T-helper 1 cell treated with Interleukin-12 subunit alpha and Interleukin-12 subunit beta and Interleukin-4 antibody, amounts not matched to agents 30 μg/mL and 1 μg/mL, for 36 hours (primary cell): ENCODE data around the gene WNK2.

ENCODE experiments used
- H3K27ac Mint-ChIP-seq: one replicate; pipeline ENCODE4 v1.8.0; 2021; ENCODE audit warnings: mild to moderate bottlenecking, mixed read lengths
- H3K27me3 Mint-ChIP-seq: one replicate; pipeline ENCODE4 v1.8.0; 2021; ENCODE audit warnings: low read depth, mixed read lengths
- H3K36me3 Mint-ChIP-seq: one replicate; pipeline ENCODE4 v1.8.0; 2021; ENCODE audit warnings: low read depth, mixed read lengths
- H3K4me1 Mint-ChIP-seq: one replicate; pipeline ENCODE4 v1.8.0; 2021; ENCODE audit warnings: low read depth, mixed read lengths
- H3K4me3 Mint-ChIP-seq: one replicate; pipeline ENCODE4 v1.8.0; 2021; ENCODE audit warnings: mild to moderate bottlenecking, moderate library complexity, mixed read lengths
- H3K9me3 Mint-ChIP-seq: one replicate; pipeline ENCODE4 v1.8.0; 2021; ENCODE audit warnings: mixed read lengths

Gene WNK2

DNA sequence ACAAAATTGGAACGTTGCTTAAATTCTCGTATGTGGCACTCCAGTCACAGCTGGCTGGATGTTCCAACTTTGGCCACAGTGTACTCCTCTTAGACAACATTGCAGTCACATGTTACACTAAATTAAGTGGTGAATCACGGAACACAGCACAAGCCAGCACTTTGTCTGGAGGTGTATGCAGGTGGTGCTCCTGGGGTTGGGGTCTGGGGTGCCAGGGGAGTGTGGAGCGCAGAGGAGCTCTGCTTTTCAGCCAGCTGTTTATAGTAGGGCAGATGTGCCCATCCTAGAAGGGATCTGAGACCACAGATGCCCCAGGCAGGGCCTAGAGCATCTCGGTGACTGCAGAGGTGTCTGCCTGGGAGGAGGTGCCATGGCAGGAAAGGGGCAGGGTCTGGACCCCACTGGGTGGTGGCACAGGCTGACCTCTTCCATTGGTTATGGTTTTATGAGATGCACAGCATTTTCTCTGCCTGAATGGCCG is 82.6 kb downstream of the WNK2 start:
- H3K27ac Mint-ChIP-seq, result no peak overlapping the region
- H3K4me1 Mint-ChIP-seq, result peaks cover 11% of the 10 kb centered on the region
- no peaks in the 10 kb centered on the region for H3K36me3 Mint-ChIP-seq
- no peak overlapping the region for H3K4me3 Mint-ChIP-seq
- H3K27me3 Mint-ChIP-seq, result no peaks in the 10 kb centered on the region
- H3K9me3 Mint-ChIP-seq, result peaks cover 5% of the 10 kb centered on the region

- Mint-ChIP-seq H3K4me1 (peaks cover 11% of the 10 kb centered on the region), H3K9me3 (peaks cover 9% of the 10 kb centered on the region), H3K36me3 (no peaks in the 10 kb centered on the region), H3K27me3 (peaks cover 4% of the 10 kb centered on the region), H3K27ac (no peak overlapping the region), H3K4me3 (no peak overlapping the region)
These were observed 83.2 kb downstream of the WNK2 start for GRCh38 chr9:93267091-93267541.

DNA sequence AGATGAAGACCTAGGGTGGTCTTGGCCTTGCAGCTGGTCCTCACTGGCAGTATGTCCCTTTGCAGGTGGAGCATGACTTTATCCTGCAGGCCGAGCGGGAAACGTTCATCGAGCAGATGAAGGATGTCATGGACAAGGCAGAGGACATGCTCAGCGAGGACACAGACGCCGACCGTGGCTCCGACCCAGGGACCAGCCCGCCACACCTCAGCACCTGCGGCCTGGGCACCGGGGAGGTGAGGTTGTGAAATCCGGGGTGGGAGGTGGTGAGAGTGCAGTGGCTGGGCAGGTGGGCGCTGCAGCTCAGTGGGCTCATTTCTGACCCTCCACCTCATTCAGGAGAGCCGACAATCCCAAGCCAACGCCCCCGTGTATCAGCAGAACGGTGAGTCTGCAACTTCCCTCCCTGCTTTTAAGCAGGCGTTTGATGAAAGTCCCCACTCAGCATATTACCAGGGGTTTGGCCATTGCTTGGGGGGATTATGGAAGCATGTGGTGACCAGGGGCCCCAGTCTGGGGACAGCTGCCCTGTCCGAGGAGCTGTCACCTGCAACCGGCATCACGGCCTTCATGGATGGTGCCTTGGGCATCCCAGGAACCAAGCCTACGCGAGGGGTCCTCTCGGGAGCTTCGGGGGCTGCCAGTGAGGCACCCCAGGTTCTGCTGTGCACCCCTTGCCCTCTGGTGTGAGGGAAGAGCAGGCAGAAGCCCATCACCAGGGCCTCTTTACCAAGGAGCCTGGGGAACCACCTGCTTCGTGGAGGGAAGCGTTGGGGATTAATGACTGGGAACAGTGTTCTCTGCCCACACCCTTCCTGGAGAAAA is 84.0 kb downstream of the WNK2 start:
- Mint-ChIP-seq H3K4me3 (no peak overlapping the region), H3K27ac (no peak overlapping the region), H3K36me3 (no peaks in the 10 kb centered on the region), H3K27me3 (peaks cover 4% of the 10 kb centered on the region), H3K4me1 (peaks cover 11% of the 10 kb centered on the region), H3K9me3 (peaks cover 9% of the 10 kb centered on the region)

GRCh38 chr9:93268551-93269314 is 84.8 kb downstream of the WNK2 start:
- no peak overlapping the region for H3K4me3 Mint-ChIP-seq
- H3K36me3 Mint-ChIP-seq, result no peaks in the 10 kb centered on the region
- H3K27me3 Mint-ChIP-seq, result peaks cover 4% of the 10 kb centered on the region
- H3K9me3 Mint-ChIP-seq, result peaks cover 9% of the 10 kb centered on the region
- peaks cover 11% of the 10 kb centered on the region for H3K4me1 Mint-ChIP-seq
- H3K27ac Mint-ChIP-seq, result no peak overlapping the region

GRCh38 chr9:93270976-93271375 is 87.0 kb downstream of the WNK2 start:
- no peak overlapping the region for H3K4me3 Mint-ChIP-seq
- no peaks in the 10 kb centered on the region for H3K36me3 Mint-ChIP-seq
- peaks cover 16% of the 10 kb centered on the region for H3K27me3 Mint-ChIP-seq
- H3K27ac Mint-ChIP-seq, result no peak overlapping the region
- peaks cover 11% of the 10 kb centered on the region for H3K4me1 Mint-ChIP-seq
- peaks cover 9% of the 10 kb centered on the region for H3K9me3 Mint-ChIP-seq

- Mint-ChIP-seq H3K4me3 (no peak overlapping the region), H3K27ac (no peak overlapping the region), H3K4me1 (no peaks in the 10 kb centered on the region), H3K27me3 (peaks cover 63% of the 10 kb centered on the region), H3K9me3 (peaks cover 2% of the 10 kb centered on the region), H3K36me3 (peaks cover 1% of the 10 kb centered on the region)
These were observed 93.0 kb downstream of the WNK2 start for GRCh38 chr9:93276973-93277372.

DNA sequence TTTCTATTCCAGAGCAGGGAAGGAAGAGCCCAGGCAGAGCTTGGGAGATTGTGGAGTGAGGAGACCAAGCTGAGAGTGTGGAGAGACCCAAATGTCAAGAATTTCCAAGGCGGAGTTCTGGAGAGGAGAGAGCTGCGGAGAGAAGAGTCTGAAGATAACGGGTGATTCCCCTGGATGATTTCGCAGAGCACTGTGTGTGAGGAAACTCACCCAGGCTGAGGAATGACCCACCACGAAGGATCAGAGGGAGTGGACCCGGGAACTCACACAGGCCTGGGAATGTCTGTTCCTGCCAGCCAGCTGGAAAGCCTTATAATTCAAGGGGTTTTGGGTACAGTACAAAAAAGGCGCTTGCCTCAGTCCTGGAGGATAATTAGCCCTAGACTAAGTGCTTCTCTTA is 94.2 kb downstream of the WNK2 start:
- Mint-ChIP-seq H3K4me1 (no peaks in the 10 kb centered on the region), H3K4me3 (no peak overlapping the region), H3K36me3 (peaks cover 1% of the 10 kb centered on the region), H3K27ac (no peak overlapping the region), H3K9me3 (no peaks in the 10 kb centered on the region), H3K27me3 (peaks cover 74% of the 10 kb centered on the region)

DNA sequence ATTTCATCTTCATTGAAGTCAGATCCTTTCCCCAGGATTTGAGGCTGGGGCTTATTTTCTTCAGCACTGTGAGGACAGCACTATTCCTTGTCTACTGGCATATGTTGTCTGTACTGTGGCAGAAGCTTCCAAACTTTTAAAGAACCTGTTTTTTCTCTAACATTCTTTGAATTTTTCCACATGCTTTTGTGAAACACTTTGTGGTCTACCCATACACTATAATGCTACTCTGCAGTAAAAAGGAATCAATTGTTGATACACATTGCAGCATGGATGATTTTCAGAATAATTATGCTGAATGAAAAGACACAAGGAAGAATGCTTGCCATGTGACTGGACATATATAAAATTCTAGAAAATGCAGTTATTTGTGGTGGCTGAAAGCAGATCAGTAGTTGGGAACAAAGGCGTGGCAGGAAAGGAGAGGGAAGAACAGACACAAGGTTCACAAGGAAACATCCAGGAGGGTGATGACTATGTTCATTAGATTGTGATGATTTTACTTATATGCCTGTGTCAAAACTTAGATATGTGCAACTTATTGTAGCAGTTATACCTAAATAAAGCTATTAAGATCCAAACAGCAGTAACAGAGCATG is 96.8 kb downstream of the WNK2 start:
- Mint-ChIP-seq H3K36me3 (peaks cover 1% of the 10 kb centered on the region), H3K27me3 (peaks cover 77% of the 10 kb centered on the region), H3K27ac (no peak overlapping the region)

GRCh38 chr9:93286252-93287188 is 102.6 kb downstream of the WNK2 start:
- H3K36me3 Mint-ChIP-seq, result no peaks in the 10 kb centered on the region
- H3K9me3 Mint-ChIP-seq, result no peaks in the 10 kb centered on the region
- H3K27me3 Mint-ChIP-seq, result peaks cover 29% of the 10 kb centered on the region

More for the DNA sequence above, 96.8 kb downstream of the WNK2 start:
- H3K4me3 Mint-ChIP-seq, result no peak overlapping the region
- H3K9me3 Mint-ChIP-seq, result no peaks in the 10 kb centered on the region
- no peaks in the 10 kb centered on the region for H3K4me1 Mint-ChIP-seq

GRCh38 chr9:93287189-93287552 is 103.2 kb downstream of the WNK2 start:
- no peaks in the 10 kb centered on the region for H3K36me3 Mint-ChIP-seq
- peaks cover 2% of the 10 kb centered on the region for H3K4me1 Mint-ChIP-seq
- H3K9me3 Mint-ChIP-seq, result no peaks in the 10 kb centered on the region
- H3K27ac Mint-ChIP-seq, result no peak overlapping the region
- no peak overlapping the region for H3K4me3 Mint-ChIP-seq
- H3K27me3 Mint-ChIP-seq, result peaks cover 22% of the 10 kb centered on the region

More at GRCh38 chr9:93286252-93287188, 102.6 kb downstream of the WNK2 start:
- Mint-ChIP-seq H3K27ac (no peak overlapping the region), H3K4me3 (no peak overlapping the region), H3K4me1 (peaks cover 2% of the 10 kb centered on the region)

DNA sequence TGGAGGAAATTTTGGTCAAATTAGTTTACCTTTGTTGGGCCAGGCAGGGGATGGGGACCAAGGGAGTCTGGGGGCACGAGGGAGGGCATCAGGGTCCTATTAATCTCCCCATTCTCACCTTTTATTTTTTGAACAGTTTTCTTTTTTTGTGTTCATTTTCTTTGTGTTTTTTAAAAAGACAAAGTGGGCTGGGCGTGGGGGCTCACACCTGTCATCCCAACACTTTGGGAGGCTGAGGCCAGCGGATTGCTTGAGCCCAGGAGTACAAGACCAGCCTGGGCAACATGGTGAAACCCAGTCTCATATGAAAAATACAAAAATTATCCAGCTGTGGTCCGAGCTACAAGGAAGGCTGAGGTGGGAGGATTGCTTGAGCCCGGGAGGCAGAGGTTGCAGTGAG is 103.7 kb downstream of the WNK2 start:
- Mint-ChIP-seq H3K36me3 (no peaks in the 10 kb centered on the region), H3K27me3 (peaks cover 18% of the 10 kb centered on the region), H3K27ac (no peak overlapping the region), H3K9me3 (no peaks in the 10 kb centered on the region), H3K4me1 (peaks cover 2% of the 10 kb centered on the region), H3K4me3 (no peak overlapping the region)

GRCh38 chr9:93288341-93288740 is 104.4 kb downstream of the WNK2 start:
- Mint-ChIP-seq H3K4me3 (no peak overlapping the region), H3K27me3 (peaks cover 11% of the 10 kb centered on the region), H3K36me3 (no peaks in the 10 kb centered on the region), H3K27ac (no peak overlapping the region), H3K4me1 (peaks cover 2% of the 10 kb centered on the region), H3K9me3 (no peaks in the 10 kb centered on the region)

- no peak overlapping the region for H3K27ac Mint-ChIP-seq
- peaks cover 2% of the 10 kb centered on the region for H3K4me1 Mint-ChIP-seq
- H3K27me3 Mint-ChIP-seq, result peaks cover 3% of the 10 kb centered on the region
- no peaks in the 10 kb centered on the region for H3K36me3 Mint-ChIP-seq
- H3K4me3 Mint-ChIP-seq, result no peak overlapping the region
- H3K9me3 Mint-ChIP-seq, result no peaks in the 10 kb centered on the region
These were observed 105.2 kb downstream of the WNK2 start for GRCh38 chr9:93288891-93289883.
